WTC11 (cell line): ENCODE measurements around the gene FGB.

Source experiments
- AR ChIP-seq: fragments of 250-450 bp; sonication (Bioruptor Pico); IDR thresholded peaks from 2 replicates; pipeline ENCODE4 v1.9.0; 2021; ENCODE audit warnings: mild to moderate bottlenecking
- CREM ChIP-seq: sonication (generic); formaldehyde crosslinking; IDR thresholded peaks from 2 replicates; pipeline ENCODE4 v1.8.1; 2022; ENCODE audit warnings: mild to moderate bottlenecking, missing genetic modification reagents, moderate library complexity
- CTCF ChIP-seq: fragments of 200-600 bp; IDR thresholded peaks from 2 replicates; pipeline ENCODE4 v1.8.0; 2022; ENCODE audit warnings: antibody characterized with exemption
- E2F4 ChIP-seq: sonication (generic); formaldehyde crosslinking; IDR thresholded peaks from 2 replicates; pipeline ENCODE4 v1.8.1; 2022; ENCODE audit warnings: low read depth, mild to moderate bottlenecking, moderate library complexity, missing genetic modification reagents, borderline replicate concordance
- ESRRA ChIP-seq: sonication (generic); formaldehyde crosslinking; IDR thresholded peaks from 2 replicates; pipeline ENCODE4 v1.8.1; 2022; ENCODE audit warnings: mild to moderate bottlenecking, missing genetic modification reagents, borderline replicate concordance
- NFYB ChIP-seq: sonication (generic); formaldehyde crosslinking; conservative IDR thresholded peaks from 2 replicates; pipeline ENCODE4 v1.8.0; 2022; ENCODE audit warnings: low read depth, missing genetic modification reagents
- PRDM15 ChIP-seq: sonication (generic); formaldehyde crosslinking; IDR thresholded peaks from 2 replicates; pipeline ENCODE4 v1.8.0; 2022; ENCODE audit warnings: missing genetic modification reagents
- USF2 ChIP-seq: sonication (generic); formaldehyde crosslinking; IDR thresholded peaks from 2 replicates; pipeline ENCODE4 v1.8.1; 2023; ENCODE audit warnings: mild to moderate bottlenecking, missing genetic modification reagents, moderate library complexity
- ZNF121 ChIP-seq: sonication (generic); formaldehyde crosslinking; IDR thresholded peaks from 2 replicates; pipeline ENCODE4 v1.8.0; 2023; ENCODE audit warnings: missing genetic modification reagents
- ZNF232 ChIP-seq: sonication (generic); formaldehyde crosslinking; IDR thresholded peaks from 2 replicates; pipeline ENCODE4 v1.8.0; 2022; ENCODE audit warnings: mild to moderate bottlenecking, missing genetic modification reagents

- TF ChIP-seq CTCF (no peak), NFYB (no peak), ESRRA (no peak), CREM (CRISPR knock-in tag) (no peak), USF2 (CRISPR knock-in tag) (no peak), ZNF232 (CRISPR knock-in tag) (no peak), ZNF121 (CRISPR knock-in tag) (no peak), E2F4 (CRISPR knock-in tag) (no peak), AR (CRISPR knock-in tag) (no peak), PRDM15 (CRISPR knock-in tag) (no peak)
These were observed 47.8 kb downstream of the FGB start for GRCh38 chr4:154610582-154610981.
